Spleen (tissue), 11 donors: ENCODE measurements around the gene TMEM132D. TPM values are rescaled to one million over a fixed set of nuclear protein-coding genes. Genes with fewer than 3 reads are reported as not detected.

ENCODE experiments used
- DNase-seq: peaks from one replicate; pipeline ENCODE4 v3.0.0-alpha.2; 2020
- H3K27ac ChIP-seq, 8 donors: fragments of 200-600 bp; sonication (generic) in 7 of 8; 1 replicate in 4 of 8; 2 replicates in 4 of 8; pipeline versions ENCODE4 v1.5.0 to v1.8.0; 2016 to 2021; ENCODE audit warnings: inconsistent platforms in 4 of 8, mild to moderate bottlenecking in 4 of 8, moderate library complexity in 1 of 8
- H3K27me3 ChIP-seq, 7 donors: fragments of 200-600 bp; sonication (generic) in 6 of 7; replicated peaks in 1 of 7; 1 replicate in 4 of 7; 2 replicates in 3 of 7; pipeline versions ENCODE4 v1.5.0 to v1.8.0; 2016 to 2021; ENCODE audit warnings: inconsistent platforms in 3 of 7, mild to moderate bottlenecking in 1 of 7
- H3K36me3 ChIP-seq, 6 donors: fragments of 200-600 bp; sonication (generic) in 5 of 6; 1 replicate in 4 of 6; 2 replicates in 2 of 6; pipeline versions ENCODE4 v1.5.0 to v1.8.0; 2016 to 2021; ENCODE audit warnings: inconsistent platforms in 2 of 6
- H3K4me1 ChIP-seq, 6 donors: fragments of 200-600 bp; sonication (generic) in 5 of 6; 1 replicate in 3 of 6; 2 replicates in 3 of 6; pipeline versions ENCODE4 v1.5.0 to v1.8.0; 2016 to 2021; ENCODE audit warnings: inconsistent platforms in 3 of 6
- H3K4me3 ChIP-seq, 8 donors: fragments of 200-600 bp; sonication (generic) in 7 of 8; 1 replicate in 4 of 8; 2 replicates in 4 of 8; pipeline versions ENCODE4 v1.5.0 to v1.8.0; 2016 to 2021; ENCODE audit warnings: inconsistent platforms in 4 of 8, mild to moderate bottlenecking in 4 of 8, moderate library complexity in 2 of 8
- H3K9me3 ChIP-seq, 8 donors: fragments of 200-600 bp; sonication (generic) in 7 of 8; 1 replicate in 4 of 8; 2 replicates in 4 of 8; pipeline versions ENCODE4 v1.5.0 to v1.8.0; 2016 to 2021; ENCODE audit warnings: inconsistent platforms in 4 of 8
- POLR2A ChIP-seq, 3 donors: fragments of 450-650 bp; IDR thresholded peaks; one replicate each; pipeline ENCODE4 v1.5.1; 2017; ENCODE audit warnings: antibody characterized with exemption in 3 of 3, mild to moderate bottlenecking in 1 of 3
- POLR2AphosphoS5 ChIP-seq, 3 donors: sonication (generic); formaldehyde crosslinking; IDR thresholded peaks; one replicate each; pipeline ENCODE4 v1.5.1; 2017; ENCODE audit warnings: antibody characterized with exemption in 3 of 3
- WGBS, 5 donors: extraction: QIAGEN DNeasy Blood & Tissue Kit in 3 of 5; methylation state at CpG; one replicate each; pipeline versions ENCODE4 v1.1.5 to v1.1.7; 2013 to 2018; 5-methylcytosine and 5-hydroxymethylcytosine counted together
- intact Hi-C: fragments of 100-400 bp; cut with DNase I; formaldehyde crosslinking; loops from one replicate; pipeline ENCODE4 v1.15.0; 2023; ENCODE audit warnings: low total_unique reads
- polyA plus RNA-seq, 3 donors: library from polyadenylated mRNA; stranded (reverse); fragments of 200-250 nt; gene quantifications; one replicate each; pipeline ENCODE4 v1.2.1, GENCODE V29; 2013
- total RNA-seq, 7 donors: library from RNA; depleted of rRNA in 3 of 7; stranded (reverse); fragments of >200 nt in 3 of 7; fragmentation: NEBNext Ultra II Directional in 4 of 7; extraction: Animal tissue kit (Norgen Biotek cat#: 25700) in 4 of 7; gene quantifications; one replicate each; pipeline versions ENCODE4 v1.1.0 to v1.2.1, GENCODE V29; 2016 to 2021
- TF ChIP-seq, protein P1 (sequence below), 11 experiments: fragments of 200-600 bp in 7 of 11; fragments of 450-650 bp in 4 of 11; sonication (generic) in 4 of 11; IDR thresholded peaks in 8 of 11; conservative IDR thresholded peaks in 3 of 11; 1 replicate in 7 of 11; 2 replicates in 4 of 11; pipeline versions ENCODE4 v1.4.0 to v1.8.0; 2016 to 2021; ENCODE audit warnings: antibody characterized with exemption in 11 of 11, inconsistent platforms in 4 of 11, mild to moderate bottlenecking in 1 of 11
- donor health status: healthy with polysubstance abuse.
- donor health status: DM: no; HTN: no; CAD: no; lungs with moderate emphysema.
- donor health status: DM: no; HTN: no; CAD: no.
- donor health status: Bipolar disorder and iron deficiency.
- donor health status: healthy.
- donor health status: DM: no; HTN: no; CAD: no.
- donor health status: DM: yes; HTN: yes; CAD: no.

The TMEM132D gene
- total and polyA plus RNA-seq, 10 donors = 0.03 TPM; not detected in 9

DNA sequence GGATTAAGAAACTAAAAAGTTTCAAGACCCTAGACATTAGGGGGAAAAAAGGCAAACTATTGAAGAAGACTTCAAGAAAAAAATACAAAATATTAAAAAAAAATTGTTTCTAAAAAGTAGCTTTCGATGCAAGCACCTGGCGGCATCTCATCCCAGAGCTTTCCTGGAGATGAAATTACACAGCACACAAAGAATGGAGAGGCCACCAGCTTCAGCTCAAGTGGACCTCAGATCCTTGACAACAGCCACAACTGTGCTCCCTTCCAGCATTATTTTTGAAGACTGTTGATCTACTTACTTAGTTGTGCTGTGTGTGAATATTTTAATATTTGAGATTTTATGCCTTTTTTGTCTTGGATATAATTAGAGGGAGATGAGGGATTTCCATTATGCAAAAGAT, 571.5 kb downstream of the TMEM132D start:
- Histone ChIP-seq H3K27me3 (no peaks in the 10 kb centered on the region), H3K9me3 (peaks cover 0 to 33% (median 20%) of the 10 kb centered on the region in 8 donors), H3K4me3 (no peak overlapping the region), H3K27ac (no peak overlapping the region), H3K36me3 (no peaks in the 10 kb centered on the region), H3K4me1 (no peaks in the 10 kb centered on the region)
- no peak for DNase-seq
- WGBS, 5 donors = 85 to 95% (median 94%) methylated on average over 2 of the region's 2 CpGs
- TF ChIP-seq, protein P1, sequence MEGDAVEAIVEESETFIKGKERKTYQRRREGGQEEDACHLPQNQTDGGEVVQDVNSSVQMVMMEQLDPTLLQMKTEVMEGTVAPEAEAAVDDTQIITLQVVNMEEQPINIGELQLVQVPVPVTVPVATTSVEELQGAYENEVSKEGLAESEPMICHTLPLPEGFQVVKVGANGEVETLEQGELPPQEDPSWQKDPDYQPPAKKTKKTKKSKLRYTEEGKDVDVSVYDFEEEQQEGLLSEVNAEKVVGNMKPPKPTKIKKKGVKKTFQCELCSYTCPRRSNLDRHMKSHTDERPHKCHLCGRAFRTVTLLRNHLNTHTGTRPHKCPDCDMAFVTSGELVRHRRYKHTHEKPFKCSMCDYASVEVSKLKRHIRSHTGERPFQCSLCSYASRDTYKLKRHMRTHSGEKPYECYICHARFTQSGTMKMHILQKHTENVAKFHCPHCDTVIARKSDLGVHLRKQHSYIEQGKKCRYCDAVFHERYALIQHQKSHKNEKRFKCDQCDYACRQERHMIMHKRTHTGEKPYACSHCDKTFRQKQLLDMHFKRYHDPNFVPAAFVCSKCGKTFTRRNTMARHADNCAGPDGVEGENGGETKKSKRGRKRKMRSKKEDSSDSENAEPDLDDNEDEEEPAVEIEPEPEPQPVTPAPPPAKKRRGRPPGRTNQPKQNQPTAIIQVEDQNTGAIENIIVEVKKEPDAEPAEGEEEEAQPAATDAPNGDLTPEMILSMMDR (IDR thresholded peaks at IDR 0.05 in 8 of 11, conservative IDR thresholded peaks at IDR 0.05 in 3 of 11) = no peak
- TF ChIP-seq POLR2A (IDR thresholded peaks at IDR 0.05) = no peak
- TF ChIP-seq POLR2AphosphoS5 (IDR thresholded peaks at IDR 0.05) = no peak
- intact Hi-C loops = no loop called here

DNA sequence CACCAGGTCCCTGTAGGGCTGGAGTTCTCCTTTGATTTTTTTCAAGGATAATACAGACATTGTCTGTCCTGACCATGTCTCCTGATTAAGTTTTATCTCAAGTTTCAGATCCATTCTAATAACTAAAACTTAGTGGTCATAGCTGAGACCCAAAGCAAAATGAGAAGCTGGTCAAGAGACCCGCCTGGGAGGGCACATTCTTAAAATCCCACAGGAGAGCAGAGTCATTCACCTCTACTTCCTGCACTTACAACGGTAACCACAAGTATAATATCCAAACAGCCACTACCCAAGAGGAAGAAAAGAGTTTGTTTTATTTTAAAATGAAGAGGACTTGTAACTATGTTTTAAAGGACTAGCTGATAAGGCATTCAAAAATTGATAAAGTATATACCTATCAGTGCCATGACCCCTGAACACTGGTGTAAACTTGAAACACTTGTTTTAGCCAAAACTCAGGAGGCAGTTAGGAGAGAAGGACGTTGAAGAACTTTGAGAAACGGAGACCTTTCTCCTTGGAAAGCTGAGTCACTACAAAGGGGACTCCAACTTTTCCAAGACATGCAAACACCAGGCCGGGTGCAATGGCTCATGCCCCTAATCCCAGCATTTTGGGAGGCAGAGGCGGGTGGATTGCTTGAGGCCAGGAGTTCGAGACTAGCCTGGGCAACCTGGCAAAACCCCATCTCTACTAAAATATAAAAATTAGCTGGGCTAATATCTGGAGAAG, 572.3 kb downstream of the TMEM132D start:
- no peaks in the 10 kb centered on the region for H3K36me3 ChIP-seq
- no peaks in the 10 kb centered on the region for H3K27me3 ChIP-seq
- 48 to 60% (median 49%) methylated on average over 7 of the region's 7 CpGs for WGBS, 5 donors
- DNase-seq = no peak
- no peak for TF ChIP-seq POLR2A (IDR thresholded peaks at IDR 0.05)
- TF ChIP-seq, protein P1 (IDR thresholded peaks at IDR 0.05 in 8 of 11, conservative IDR thresholded peaks at IDR 0.05 in 3 of 11) = no peak
- no peak for TF ChIP-seq POLR2AphosphoS5 (IDR thresholded peaks at IDR 0.05)
- H3K27ac ChIP-seq = no peak overlapping the region
- no peak overlapping the region for H3K4me3 ChIP-seq
- H3K9me3 ChIP-seq = peaks cover 0 to 26% (median 15%) of the 10 kb centered on the region in 8 donors
- intact Hi-C loops = no loop called here
- no peaks in the 10 kb centered on the region for H3K4me1 ChIP-seq

GRCh38 chr12:129328235-129328634, 575.6 kb downstream of the TMEM132D start:
- Histone ChIP-seq H3K27me3 (no peaks in the 10 kb centered on the region), H3K9me3 (peaks cover 0 to under 1% (median 0%) of the 10 kb centered on the region in 8 donors), H3K27ac (no peak overlapping the region), H3K4me3 (no peak overlapping the region), H3K36me3 (no peaks in the 10 kb centered on the region), H3K4me1 (no peaks in the 10 kb centered on the region)
- TF ChIP-seq POLR2A (IDR thresholded peaks at IDR 0.05) = no peak
- no peak for TF ChIP-seq POLR2AphosphoS5 (IDR thresholded peaks at IDR 0.05)
- TF ChIP-seq, protein P1 (IDR thresholded peaks at IDR 0.05 in 8 of 11, conservative IDR thresholded peaks at IDR 0.05 in 3 of 11) = no peak
- intact Hi-C loops = no loop called here
- WGBS, 5 donors = 44 to 59% (median 51%) methylated on average over 4 of the region's 4 CpGs
- DNase-seq = no peak

DNA sequence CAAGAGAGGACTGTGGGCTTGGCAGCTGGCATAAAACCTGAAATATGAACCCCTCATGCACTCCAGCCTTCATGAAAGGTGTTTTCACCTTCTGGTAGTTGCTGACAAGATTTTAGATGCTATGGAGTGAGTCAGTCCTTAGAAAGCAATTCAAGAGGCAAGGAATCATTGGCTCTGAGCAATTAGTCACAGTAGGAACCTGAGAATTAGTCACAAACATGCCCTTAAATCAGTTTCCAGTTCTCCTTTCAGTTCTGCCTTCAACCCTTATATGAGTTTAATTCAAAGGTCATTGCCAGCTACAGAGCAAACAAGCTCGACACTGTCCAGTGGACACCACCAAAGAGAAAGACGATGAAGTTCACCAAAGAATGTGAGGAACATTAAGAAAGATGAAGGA, 578.3 kb downstream of the TMEM132D start:
- no peak overlapping the region for H3K27ac ChIP-seq
- H3K4me3 ChIP-seq = no peak overlapping the region
- WGBS, 5 donors = 77 to 89% (median 86%) methylated on average over 2 of the region's 2 CpGs
- H3K4me1 ChIP-seq = no peaks in the 10 kb centered on the region
- no peak for DNase-seq
- H3K36me3 ChIP-seq = no peaks in the 10 kb centered on the region
- intact Hi-C loops = no loop called here
- no peaks in the 10 kb centered on the region for H3K27me3 ChIP-seq
- H3K9me3 ChIP-seq = no peaks in the 10 kb centered on the region
- no peak for TF ChIP-seq POLR2AphosphoS5 (IDR thresholded peaks at IDR 0.05)
- TF ChIP-seq, protein P1 (IDR thresholded peaks at IDR 0.05 in 8 of 11, conservative IDR thresholded peaks at IDR 0.05 in 3 of 11) = no peak
- TF ChIP-seq POLR2A (IDR thresholded peaks at IDR 0.05) = no peak
